Right lobe of liver (tissue), 4 donors: Measurements from ENCODE around the gene PCDHGB6.

Experiments used
- CTCF ChIP-seq, 4 donors: fragments of 200-600 bp in 3 of 4; fragments of 450-650 bp in 1 of 4; IDR thresholded peaks; one replicate each; pipeline versions ENCODE4 v1.5.1 to v1.8.0; 2016 to 2022; ENCODE audit warnings: antibody characterized with exemption in 4 of 4, mild to moderate bottlenecking in 2 of 4
- POLR2A ChIP-seq: fragments of 450-650 bp; IDR thresholded peaks from one replicate; pipeline ENCODE4 v1.6.1; 2017; ENCODE audit warnings: antibody characterized with exemption, mild to moderate bottlenecking
- donor health status: DM: no; HTN: no; CAD: no.
- donor health status: DM: no; HTN: no; CAD: no.
- donor health status: DM: no; HTN: yes; CAD: no.

DNA sequence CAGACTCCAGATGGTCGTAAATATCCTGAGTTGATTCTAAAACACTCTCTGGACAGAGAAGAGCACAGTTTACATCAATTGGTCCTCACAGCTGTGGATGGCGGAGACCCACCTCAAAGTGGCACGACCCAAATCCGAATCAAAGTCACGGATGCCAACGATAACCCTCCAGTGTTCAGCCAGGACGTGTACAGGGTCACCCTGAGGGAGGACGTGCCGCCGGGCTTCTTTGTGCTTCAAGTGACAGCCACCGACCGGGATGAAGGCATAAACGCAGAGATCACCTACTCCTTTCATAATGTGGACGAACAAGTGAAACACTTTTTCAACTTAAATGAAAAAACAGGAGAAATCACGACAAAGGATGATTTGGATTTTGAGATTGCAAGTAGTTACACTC is 47.1 kb upstream of the PCDHGB6 start:
- TF ChIP-seq POLR2A (no peak), CTCF (IDR thresholded peaks at IDR 0.05) (no peak)
